ENCODE results near the gene KCNK17.
A peak's percentile ranks its signal among the peaks of the same experiment; 100 is the strongest.

The KCNK17 gene

DNA sequence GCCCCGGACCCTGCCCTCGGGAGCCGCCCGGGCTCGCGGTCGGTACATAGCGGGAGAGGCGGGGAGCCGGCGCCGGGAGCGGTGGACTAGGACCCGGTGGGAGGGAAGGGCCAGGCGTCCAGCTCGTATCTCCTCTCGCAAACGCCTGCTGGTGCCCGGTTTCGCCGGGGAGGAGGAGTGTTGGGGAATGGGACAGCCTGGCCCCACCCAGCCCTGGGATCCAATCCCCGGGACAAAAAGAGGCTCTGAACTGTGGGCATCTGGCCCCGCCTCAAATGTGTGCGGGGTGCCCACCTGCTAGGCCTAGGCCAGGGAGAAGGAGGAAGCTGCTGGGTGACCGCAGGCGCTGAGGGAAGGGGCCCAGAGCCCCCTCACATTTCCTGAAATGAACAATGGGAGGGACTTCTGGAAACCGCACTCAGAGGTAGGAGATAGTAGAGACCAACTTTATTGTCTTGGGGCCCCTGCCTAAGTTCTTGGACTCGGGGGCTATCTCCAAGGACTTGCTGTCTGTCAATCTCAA, at the start of gene KCNK17:
Gene KCNK17 (minus strand): TSS at position 147 of the 523 bp plus-strand sequence. CDS start 99 bp downstream, at position 48.
- CTCF ChIA-PET = interaction anchor here (0.9 kb wide), 1 partner anchor 317 kb away, joined by 3 read pairs; no protein-coding TSS in a partner anchor

DNA sequence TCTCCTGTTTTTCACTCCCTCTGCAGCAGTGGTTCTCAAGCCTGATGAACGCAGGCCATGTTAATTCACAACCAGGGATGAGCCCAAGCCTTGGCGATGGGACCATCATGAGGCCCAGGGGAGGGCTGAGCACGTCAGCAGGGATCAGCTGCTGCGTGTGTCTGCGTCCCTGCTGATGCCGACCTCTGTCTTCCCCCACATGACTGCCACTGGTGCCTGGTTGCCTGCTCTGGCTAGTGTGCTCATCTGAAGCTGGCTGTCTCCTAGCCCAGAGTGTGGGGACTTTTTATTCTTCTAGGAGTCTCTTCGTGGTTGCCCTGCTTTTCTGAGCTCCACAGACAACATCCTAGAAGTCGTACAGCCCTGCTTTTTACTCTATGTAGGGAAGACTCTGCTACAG, 49.1 kb upstream of the KCNK17 start:
- POLR2A ChIA-PET = no interaction called here
- CTCF ChIA-PET = interaction anchor here (0.5 to 0.6 kb wide), 3 partner anchors 87 to 1054 kb away, joined by 3 read pairs; no protein-coding TSS in a partner anchor
- DNase-seq (ENCODE audit: extremely low spot score) = no peak
- no peak for TF ChIP-seq HDGF (IDR thresholded peaks at IDR 0.05; ENCODE audit: borderline replicate concordance)
- no peak for TF ChIP-seq FOXA1 (IDR thresholded peaks at IDR 0.05)
- TF ChIP-seq, protein P1, sequence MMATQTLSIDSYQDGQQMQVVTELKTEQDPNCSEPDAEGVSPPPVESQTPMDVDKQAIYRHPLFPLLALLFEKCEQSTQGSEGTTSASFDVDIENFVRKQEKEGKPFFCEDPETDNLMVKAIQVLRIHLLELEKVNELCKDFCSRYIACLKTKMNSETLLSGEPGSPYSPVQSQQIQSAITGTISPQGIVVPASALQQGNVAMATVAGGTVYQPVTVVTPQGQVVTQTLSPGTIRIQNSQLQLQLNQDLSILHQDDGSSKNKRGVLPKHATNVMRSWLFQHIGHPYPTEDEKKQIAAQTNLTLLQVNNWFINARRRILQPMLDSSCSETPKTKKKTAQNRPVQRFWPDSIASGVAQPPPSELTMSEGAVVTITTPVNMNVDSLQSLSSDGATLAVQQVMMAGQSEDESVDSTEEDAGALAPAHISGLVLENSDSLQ (IDR thresholded peaks at IDR 0.05) = no peak
- no peak for TF ChIP-seq ELF4 (IDR thresholded peaks at IDR 0.05)
- no peak for TF ChIP-seq TARDBP (IDR thresholded peaks at IDR 0.05)
- no peak for TF ChIP-seq CTBP1 (IDR thresholded peaks at IDR 0.05; ENCODE audit: borderline replicate concordance)
- no peak for TF ChIP-seq SP1 (IDR thresholded peaks at IDR 0.05)
- TF ChIP-seq BHLHE40 (IDR thresholded peaks at IDR 0.05; ENCODE audit: borderline replicate concordance) = no peak
- TF ChIP-seq SUZ12 (IDR thresholded peaks at IDR 0.05) = no peak
- no peak for TF ChIP-seq LEF1 (IDR thresholded peaks at IDR 0.05; ENCODE audit: borderline replicate concordance)

More for the DNA sequence above, at the start of gene KCNK17:
- POLR2A ChIA-PET = no interaction called here
- no peak for DNase-seq (ENCODE audit: extremely low spot score)
- TF ChIP-seq FOXM1 (IDR thresholded peaks at IDR 0.05; ENCODE audit: borderline replicate concordance) (no peak), ZNF384 (IDR thresholded peaks at IDR 0.05) (no peak), CTBP1 (IDR thresholded peaks at IDR 0.05; ENCODE audit: borderline replicate concordance) (no peak), FOXK2 (IDR thresholded peaks at IDR 0.05) (no peak), ELF4 (IDR thresholded peaks at IDR 0.05) (no peak)

DNA sequence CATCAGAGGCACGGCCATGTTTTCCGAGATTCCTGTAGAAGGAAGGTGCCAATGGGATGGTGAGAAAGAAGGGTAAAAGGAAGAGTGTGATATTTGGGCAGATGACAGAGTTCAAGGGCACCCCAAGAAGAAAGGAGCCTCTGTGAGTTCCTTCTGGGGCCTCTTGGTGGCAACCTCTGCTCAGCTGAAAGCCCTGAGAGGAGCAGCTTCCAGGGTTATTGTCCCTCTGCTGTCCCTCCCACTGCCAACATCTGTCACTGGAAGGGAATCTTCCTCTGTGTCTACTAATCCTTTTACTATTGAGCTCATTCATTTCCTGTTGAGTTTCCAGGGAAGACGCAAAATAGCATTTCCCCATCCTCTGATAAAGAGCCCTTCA, 48.3 kb upstream of the KCNK17 start:
- DNase-seq (ENCODE audit: extremely low spot score) = peak; percentile 28
- TF ChIP-seq HDGF (IDR thresholded peaks at IDR 0.05; ENCODE audit: borderline replicate concordance) (no peak), ARNT (IDR thresholded peaks at IDR 0.05) (no peak), L3MBTL2 (conservative IDR thresholded peaks at IDR 0.05) (no peak), TARDBP (IDR thresholded peaks at IDR 0.05) (no peak), FOXM1 (IDR thresholded peaks at IDR 0.05; ENCODE audit: borderline replicate concordance) (no peak), BHLHE40 (IDR thresholded peaks at IDR 0.05; ENCODE audit: borderline replicate concordance) (no peak), LEF1 (IDR thresholded peaks at IDR 0.05; ENCODE audit: borderline replicate concordance) (no peak), SP1 (IDR thresholded peaks at IDR 0.05) (no peak), FOXK2 (IDR thresholded peaks at IDR 0.05) (no peak)
- POLR2A ChIA-PET = no interaction called here
- CTCF ChIA-PET = interaction anchor here (0.5 to 2.1 kb wide), 4 partner anchors 9 to 524 kb away, joined by 3 to 6 read pairs (median 3); no protein-coding TSS in a partner anchor

DNA sequence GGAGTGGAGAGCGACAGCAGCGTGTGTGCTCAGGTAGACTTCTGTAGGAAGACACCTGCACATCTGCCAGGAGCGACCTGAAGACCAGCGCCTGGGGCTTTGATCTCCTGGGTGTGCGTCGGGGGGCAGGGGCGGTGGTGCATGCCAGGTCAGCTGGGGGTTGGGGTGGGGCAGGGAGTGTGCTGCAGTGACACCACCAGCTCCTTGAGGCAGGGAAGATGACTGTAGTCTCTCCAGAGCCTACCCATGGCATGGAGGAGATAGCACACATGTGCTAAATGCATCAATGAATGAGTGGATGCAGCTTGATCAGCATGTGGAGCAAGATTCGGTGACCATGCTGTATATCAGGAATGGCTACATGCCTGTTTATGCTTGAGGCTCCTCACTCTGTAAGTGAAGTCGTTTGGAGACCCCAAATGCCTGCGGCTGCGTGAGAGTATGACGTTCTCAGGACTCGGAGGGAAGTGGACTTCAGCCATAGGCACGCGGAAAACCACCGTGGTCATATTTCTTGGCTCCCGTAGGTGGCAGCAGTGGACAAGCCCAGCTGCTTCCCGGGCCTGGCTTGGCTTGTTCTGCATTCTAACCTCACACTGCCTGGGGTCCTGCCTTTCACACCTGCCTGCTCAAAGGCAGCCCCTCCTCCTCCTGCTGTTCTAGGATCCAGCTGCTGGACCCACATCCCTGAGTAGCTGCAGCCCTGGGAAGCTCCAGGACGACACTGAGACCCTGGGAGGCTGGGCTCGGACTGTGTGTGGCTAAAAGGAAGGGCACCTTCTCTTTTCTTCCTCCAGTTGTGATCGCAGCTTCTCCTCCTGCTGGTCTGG, 47.7 kb upstream of the KCNK17 start:
- CTCF ChIA-PET = interaction anchor here (0.7 to 2.1 kb wide), 5 partner anchors 9 to 524 kb away, joined by 3 to 6 read pairs (median 3); no protein-coding TSS in a partner anchor
- POLR2A ChIA-PET = no interaction called here
- peak; percentile 83 for DNase-seq (ENCODE audit: extremely low spot score)
- peak; percentile 32; the same call in 1 of the 2 replicates for TF ChIP-seq L3MBTL2 (conservative IDR thresholded peaks at IDR 0.05)
- no peak for TF ChIP-seq TARDBP (IDR thresholded peaks at IDR 0.05)
- no peak for TF ChIP-seq FOXA1 (IDR thresholded peaks at IDR 0.05)

GRCh38 chr6:39360378-39360777, 46.2 kb upstream of the KCNK17 start:
- POLR2A ChIA-PET = no interaction called here
- no peak for TF ChIP-seq ARNT (IDR thresholded peaks at IDR 0.05)
- TF ChIP-seq, protein P1 (IDR thresholded peaks at IDR 0.05) = no peak
- TF ChIP-seq LEF1 (IDR thresholded peaks at IDR 0.05; ENCODE audit: borderline replicate concordance) = no peak
- TF ChIP-seq ELF4 (IDR thresholded peaks at IDR 0.05) = no peak
- TF ChIP-seq SUZ12 (IDR thresholded peaks at IDR 0.05) = no peak
- no peak for TF ChIP-seq TARDBP (IDR thresholded peaks at IDR 0.05)
- TF ChIP-seq FOXK2 (IDR thresholded peaks at IDR 0.05) = no peak
- TF ChIP-seq SP1 (IDR thresholded peaks at IDR 0.05) = no peak
- TF ChIP-seq CTBP1 (IDR thresholded peaks at IDR 0.05; ENCODE audit: borderline replicate concordance) = no peak
- CTCF ChIA-PET = no interaction called here
- DNase-seq (ENCODE audit: extremely low spot score) = no peak

DNA sequence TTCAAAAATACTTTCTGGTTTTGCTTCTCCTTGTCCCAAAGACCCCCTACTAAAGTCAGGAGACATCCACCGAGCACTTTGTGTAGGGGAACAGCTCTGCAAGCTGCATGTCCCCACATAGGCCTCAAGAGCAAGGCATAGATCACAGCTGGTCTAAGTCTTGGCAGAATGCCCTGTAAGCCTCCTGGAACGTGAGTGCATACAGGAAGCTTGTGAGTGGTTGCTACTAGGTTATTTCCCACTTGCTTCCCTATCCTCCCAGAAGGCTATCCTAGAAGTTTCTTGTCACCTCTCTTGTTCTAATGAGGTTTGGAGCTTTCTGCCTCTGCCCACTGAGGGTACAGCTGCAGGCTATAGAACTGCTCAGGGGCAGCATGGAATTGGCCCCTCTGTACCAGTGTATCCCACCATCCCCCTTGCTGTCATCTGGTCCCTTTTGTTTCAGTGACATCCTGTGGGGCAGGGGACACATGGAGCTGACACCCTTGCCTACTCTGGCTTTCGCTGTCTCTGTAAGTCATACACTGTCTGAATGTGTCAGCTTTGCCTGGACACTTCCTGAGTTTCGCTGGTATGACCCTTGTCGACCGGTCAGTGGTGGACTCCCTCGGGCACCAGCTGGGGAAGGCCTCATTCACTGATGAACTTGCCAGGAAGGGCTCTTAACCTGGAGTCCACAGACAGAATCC, 43.9 kb upstream of the KCNK17 start:
- CTCF ChIA-PET = no interaction called here
- TF ChIP-seq TARDBP (IDR thresholded peaks at IDR 0.05) (no peak), LEF1 (IDR thresholded peaks at IDR 0.05; ENCODE audit: borderline replicate concordance) (no peak), ZNF384 (IDR thresholded peaks at IDR 0.05) (no peak), SUZ12 (IDR thresholded peaks at IDR 0.05) (no peak), HDGF (IDR thresholded peaks at IDR 0.05; ENCODE audit: borderline replicate concordance) (no peak)
- POLR2A ChIA-PET = no interaction called here
- no peak for DNase-seq (ENCODE audit: extremely low spot score)
